Epithelial cell of prostate (primary cell): ENCODE measurements around the gene EMP3.

Source experiments
- DNase-seq: peaks from one replicate; pipeline ENCODE4 v3.0.0-alpha.2; 2011; ENCODE audit warnings: low read depth, low spot score
- H3K27ac ChIP-seq: fragments of 450-650 bp; 2 replicates; pipeline ENCODE4 v1.5.1; 2017; ENCODE audit warnings: mild to moderate bottlenecking

The EMP3 gene

DNA sequence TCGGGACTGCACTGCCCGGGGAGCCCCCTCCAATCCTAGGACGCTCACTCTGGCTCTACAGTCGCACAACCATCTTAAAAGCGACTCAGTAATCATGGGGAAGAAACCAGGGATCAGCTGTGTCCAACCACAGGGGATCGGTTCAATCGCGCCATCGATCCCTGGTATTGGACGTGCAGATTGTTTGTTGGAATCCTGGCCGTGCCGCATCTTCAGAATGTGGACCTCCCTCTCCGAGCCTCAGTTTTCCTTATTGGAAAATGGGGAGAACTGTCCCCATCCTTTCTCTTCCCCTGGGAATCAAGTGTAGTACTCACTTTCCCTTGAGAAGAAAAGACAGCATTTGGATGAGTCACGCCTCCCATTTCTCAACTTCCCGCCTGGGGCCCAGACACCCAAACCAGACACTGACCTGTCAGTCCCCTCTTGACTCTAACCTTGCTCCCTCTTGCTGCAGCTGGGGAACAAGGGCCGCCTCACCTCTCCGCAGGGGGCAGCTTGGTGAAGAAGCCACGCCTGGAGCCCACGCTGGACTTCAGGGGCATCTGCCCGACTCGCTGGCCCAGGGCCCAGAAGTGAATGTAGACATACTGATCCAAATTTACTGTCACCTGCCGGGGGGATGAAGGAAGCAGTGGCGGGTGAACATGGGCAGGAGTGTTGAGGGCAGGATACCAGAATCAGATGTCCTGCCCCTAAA is 17.6 kb downstream of the EMP3 start:
- no peak overlapping the region for H3K27ac ChIP-seq
- DNase-seq: no peak

DNA sequence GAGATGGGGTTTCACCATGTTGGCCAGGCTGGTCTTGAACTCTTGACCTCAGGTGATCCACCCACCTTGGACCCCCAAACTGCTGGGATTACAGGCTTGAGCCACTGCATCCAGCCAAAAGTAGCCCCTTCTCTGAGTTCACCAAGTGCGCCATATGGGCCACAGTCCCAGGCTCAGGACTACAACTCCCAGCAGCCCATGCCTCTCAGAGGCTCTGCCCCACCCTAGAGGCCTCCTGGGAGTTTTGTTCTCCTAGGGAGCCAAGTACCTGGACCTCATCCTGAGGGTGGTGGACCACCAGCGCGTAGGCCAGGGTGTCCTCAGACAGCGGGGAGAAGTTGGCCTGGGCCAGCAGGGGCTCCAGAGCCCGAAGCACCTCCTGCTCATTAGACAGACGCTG is 19.5 kb downstream of the EMP3 start:
- H3K27ac ChIP-seq: no peak overlapping the region
- DNase-seq: no peak

DNA sequence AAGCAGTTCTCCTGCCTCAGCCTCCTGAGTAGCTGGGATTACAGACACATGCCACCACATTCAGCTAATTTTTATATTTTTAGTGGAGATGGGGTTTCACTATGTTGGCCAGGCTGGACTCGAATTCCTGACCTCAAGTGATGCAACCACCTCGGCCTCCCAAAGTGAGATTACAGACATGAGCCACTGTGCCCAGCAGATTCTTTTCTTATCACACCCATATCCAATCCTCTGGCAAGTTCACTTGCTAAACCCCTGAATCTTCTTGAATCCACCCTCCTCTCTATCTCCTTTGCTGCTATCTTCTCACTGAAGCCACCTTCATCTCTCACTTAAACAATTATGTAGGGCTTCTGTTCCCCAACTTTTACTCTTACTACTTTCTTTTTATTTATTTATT is 20.8 kb downstream of the EMP3 start:
- no peak overlapping the region for H3K27ac ChIP-seq
- no peak for DNase-seq

DNA sequence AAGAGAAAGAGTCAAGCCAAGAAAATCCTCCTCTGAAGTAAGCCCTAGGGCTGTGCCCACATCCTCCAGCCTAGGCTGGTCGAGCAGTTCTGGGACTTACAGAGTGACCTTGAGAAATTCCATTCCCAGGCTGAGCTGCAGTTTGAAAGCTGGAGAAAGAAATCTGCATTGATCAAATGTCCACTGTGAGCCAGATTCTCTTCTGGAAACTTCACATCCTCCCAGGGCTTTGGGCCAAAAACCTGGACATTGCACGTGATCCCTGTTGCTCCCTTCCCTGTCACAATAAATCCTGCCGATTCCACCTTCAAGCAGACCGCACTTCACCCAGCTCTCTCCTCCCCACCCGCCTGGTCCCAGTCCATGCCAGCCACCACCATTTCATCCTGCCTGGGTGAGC is 22.7 kb downstream of the EMP3 start:
- H3K27ac ChIP-seq: no peak overlapping the region
- DNase-seq: no peak

DNA sequence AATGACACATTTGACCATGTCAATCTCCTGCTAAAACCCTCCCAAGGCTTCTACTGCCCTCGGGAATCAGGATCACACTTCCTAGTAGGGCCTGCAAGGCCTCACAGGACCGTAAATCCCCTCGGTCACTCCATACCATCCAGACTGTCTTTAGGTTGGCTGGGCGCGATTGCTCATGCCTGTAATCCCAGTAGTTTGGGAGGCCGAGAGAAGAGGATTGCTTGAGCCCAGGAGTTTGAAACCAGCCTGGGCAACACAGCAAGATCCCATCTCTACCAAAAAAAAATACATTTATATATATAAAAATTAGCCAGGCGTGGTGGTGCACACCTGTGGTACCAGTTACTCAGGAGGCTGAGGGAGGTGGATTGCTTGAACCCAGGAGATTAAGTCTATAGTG is 23.4 kb downstream of the EMP3 start:
- H3K27ac ChIP-seq: no peak overlapping the region
- DNase-seq: no peak

DNA sequence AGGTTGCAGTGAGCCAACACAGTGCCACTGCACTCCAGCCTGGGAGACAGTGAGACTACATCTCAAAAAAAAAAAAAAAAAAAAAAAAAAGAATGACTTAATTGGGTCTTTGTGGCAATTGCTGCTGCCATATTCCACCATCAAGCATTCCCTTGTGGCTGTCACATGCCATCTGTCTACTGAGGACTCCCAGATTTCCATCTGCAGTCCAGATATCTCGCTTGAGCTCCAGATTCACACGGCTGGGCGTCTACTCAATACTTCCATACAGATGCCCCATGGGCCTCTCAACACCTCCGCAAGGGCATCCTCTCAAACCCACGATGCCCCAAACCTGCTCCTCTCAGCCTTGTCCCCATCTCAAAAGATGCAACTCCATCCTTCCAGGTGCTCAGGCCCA is 25.5 kb downstream of the EMP3 start:
- H3K27ac ChIP-seq: no peak overlapping the region
- no peak for DNase-seq

DNA sequence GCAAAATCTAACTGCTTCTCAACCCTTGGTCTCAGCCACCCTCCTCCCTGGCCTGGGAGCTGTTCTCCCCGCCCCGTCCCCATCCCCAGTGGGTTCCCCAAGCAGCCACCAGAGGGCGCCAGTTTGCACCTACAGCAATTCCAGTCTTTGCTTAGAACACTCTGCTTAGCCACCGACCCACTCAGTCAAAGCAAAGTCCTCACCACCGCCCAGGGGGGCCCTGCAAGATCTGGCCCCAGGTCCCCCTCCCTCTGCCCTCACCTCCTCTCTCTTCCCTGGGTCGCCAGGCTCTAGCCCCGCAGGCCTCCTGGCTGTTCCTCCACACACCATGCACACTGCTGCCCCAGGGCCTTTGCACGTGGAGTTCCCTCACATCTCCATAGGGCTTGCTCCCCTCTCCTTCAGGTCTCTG is 26.0 kb downstream of the EMP3 start:
- H3K27ac ChIP-seq: no peak overlapping the region
- no peak for DNase-seq

DNA sequence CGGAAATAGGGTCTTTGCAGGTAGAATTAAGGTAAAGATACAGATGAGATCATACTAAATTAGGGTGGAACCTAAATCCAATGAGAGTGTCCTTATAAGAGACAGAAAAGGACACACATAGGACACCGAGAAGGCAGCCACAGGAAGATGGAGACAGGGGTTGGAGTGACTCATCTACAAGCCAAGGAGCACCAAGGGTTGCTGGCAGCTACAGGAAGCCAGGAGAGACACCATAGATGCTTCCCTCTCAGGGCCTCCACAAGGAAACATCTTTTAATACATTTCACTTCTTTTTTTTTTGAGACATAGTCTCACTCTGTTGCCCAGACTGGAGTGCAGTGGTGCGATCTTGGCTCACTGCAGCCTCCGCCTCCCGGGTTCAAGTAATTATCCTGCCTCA is 28.3 kb downstream of the EMP3 start:
- no peak overlapping the region for H3K27ac ChIP-seq
- DNase-seq: no peak

DNA sequence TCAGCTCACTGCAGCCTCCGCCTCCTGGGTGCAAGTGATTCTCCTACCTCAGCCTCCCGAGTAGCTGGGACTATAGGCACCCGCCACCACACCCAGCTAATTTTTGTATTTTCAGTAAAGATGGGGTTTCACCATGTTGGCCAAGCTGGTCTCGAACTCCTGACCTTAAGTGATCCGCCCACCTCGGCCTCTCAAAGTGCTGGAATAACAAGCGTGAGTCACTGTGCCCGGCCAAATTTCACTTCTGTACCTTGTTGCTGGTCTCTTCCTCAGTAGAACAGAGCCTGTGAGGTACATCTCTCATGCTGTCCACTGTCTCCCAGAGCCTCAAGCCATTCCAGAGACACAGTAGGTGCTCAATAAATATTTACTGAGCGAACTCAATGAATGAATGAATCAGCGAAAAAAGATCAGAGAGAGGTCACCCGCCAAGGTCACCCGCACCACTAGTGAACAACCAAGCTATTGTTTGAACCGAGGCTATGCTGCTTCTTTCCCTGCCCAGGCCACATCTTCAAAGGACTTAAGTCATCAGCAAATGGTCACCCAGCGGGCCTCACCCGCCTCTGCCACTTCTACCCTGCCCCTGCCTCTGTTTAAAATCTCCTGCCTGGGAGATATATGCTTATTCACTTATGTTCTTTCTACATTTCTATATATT is 29.1 kb downstream of the EMP3 start:
- H3K27ac ChIP-seq: no peak overlapping the region

DNA sequence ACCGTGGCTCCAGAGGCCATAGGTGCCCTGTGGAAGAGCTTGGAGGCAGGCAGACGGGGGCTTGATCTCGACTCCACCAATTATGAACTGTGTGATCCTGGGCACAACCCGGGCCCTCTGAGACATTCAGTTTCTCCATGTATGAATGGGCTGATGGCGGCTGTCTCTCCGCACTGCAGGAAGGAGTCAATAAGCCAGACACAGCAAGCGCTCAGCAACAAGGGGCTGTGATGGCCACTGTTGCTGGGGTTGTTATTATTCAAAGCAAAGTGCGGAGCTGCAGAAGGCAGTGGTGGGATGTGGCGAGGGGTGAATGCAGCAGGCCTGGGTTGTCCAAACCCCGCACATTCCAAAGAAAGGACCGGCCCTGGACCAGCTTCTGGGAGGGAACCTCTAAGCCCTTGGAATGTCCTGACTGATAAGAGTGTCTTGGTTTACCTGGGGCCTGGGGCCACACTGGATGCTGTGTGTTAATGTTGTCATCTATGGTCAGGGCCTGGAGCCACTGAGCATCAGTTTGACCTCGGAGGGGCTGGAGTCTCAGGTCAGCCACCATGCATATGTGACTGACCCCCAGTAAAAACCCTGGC is 30.1 kb downstream of the EMP3 start:
- DNase-seq: no peak
- no peak overlapping the region for H3K27ac ChIP-seq

More for the DNA sequence above, 29.1 kb downstream of the EMP3 start:
- DNase-seq: no peak

DNA sequence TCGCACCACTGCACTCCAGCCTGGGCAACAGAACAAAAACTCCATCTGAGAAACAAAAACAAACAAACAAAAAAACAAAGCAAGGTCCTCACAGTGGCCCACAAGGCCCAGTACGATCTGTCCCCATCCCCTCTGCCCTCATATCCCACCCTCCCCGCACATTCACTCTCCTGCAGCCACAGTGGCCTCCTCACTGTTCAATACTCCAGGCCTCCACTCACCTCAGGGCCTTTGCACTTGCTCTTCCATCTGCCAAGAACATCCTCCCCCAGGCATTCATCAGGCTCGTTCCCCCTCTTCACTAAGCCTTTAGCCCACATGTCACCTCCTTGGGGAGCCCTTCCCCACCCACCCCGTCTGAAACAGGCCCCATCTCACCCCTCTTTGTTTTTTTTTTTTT is 33.8 kb downstream of the EMP3 start:
- no peak overlapping the region for H3K27ac ChIP-seq
- no peak for DNase-seq

DNA sequence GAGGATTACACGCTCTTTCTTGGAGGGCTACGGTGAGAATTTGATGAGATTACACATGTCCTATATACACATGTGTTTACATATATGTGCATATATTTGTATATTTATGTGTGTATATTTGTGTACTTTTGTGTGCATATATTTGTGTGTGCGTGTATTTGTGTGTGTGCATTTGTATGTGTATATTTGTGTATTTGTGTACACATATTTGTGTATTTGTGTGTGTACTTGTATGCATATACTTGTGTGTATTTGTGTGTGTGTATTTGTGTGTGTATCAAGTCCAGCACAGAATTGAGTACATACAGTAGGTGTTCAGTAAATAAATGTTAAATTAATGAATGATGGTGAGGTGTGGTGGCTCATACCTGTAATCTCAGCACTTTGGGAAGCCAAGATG is 36.6 kb downstream of the EMP3 start:
- DNase-seq: no peak
- no peak overlapping the region for H3K27ac ChIP-seq

DNA sequence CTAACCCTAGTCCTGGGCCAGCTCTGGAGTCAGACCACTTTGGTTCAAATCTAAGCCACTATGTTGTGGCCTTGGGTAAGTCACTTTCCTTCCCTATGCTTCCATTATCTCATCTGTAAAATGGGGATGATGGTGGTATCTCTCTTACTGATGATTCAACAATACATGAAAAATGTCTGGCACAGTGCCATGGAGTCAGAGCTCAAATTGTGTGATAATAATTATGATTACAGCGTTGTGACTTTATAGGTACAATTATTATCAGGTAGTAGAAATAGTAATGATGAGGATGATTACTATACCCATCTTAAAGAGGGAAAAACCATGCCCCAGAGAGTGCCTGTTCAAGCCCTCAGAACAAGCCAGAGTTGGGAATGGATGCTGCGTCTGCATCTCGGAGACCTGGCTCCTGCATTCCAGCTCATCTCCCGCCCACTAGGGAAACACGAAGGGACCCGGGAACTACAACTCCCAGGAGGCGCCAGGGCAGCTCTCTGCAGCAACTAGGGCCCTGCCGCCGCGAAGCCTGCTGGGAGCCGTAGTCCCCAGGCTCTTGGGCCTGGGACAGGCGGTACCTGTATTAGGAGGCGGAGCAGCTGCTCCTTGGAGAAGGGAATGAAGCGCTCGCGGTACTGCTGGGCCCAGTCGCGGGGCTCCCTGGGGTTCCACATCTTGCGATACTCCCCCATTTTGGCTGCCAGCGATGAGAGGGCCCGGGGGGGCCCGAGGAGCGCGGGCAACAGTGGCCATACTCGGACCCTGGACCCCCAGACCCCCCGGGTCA is 37.6 kb downstream of the EMP3 start:
- peak overlapping the region; percentile 51 for H3K27ac ChIP-seq
- DNase-seq: peak; percentile 85

DNA sequence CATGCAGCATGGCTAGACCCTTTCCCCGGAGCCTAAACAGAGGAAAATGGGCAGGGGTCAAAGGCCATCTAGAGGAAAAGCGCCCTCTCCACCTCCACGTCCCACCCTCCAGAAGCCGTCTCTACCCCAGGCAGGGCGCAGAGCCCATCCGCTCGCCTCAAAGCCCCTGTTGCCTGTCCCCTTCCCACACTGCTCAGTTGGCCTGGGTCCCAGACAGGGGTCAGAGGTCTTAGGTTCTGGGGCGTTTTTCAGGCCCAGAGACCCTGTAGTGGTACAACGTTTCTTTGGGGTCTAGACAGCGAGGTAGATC is 38.1 kb downstream of the EMP3 start:
- peak overlapping the region; percentile 51 for H3K27ac ChIP-seq
- DNase-seq: no peak

DNA sequence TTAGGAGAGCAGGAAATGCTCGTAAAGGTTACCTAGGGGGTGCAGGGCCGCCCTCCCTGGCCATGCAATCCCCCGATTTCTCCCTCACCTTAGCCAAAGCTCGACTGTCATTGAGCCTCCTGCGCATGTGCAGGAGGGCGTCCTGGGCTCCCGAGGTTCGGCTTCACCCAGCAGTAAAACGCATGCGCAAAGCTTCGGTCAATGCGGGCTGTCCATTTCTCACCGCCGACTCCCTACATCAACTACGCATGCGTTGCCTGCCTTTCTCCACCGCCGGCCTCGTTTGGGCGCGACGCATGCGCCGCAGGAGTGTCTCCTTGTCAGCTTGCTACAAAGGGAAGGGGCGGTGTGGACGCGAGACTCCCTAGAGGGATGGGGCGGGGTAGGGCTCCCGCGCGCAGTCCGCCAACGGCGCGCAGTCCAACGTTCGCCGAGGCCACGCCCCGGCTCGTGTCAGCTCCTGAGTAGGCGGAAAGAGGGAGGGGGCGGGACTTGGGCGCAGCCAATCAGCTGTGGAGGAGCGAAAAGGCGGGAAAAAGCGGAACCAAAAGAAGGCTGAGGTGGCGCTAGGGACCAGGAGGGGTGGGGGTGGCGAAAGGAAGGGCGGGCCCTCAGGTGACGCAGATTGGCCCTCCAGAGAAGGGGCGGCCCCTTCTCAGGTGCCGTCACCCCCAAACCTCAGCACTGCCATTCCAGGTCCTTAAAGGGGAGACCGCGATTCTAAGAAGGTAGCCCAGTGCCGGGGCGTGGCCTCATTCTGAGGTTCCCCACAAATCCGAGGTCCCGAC is 38.7 kb downstream of the EMP3 start, which contains the start of the genes SYNGR4 and TMEM143:
TSS of gene SYNGR4 (plus strand) at position 558 of the 788 bp plus-strand sequence. CDS start 1,476 bp downstream, outside the sequence.
TSS of gene TMEM143 (minus strand) at position 131 of the 788 bp plus-strand sequence. CDS start at position 111, 20 bp downstream.
- peak; percentile 94 for DNase-seq
- H3K27ac ChIP-seq: peak within 1 kb of the TSS; percentile 51

DNA sequence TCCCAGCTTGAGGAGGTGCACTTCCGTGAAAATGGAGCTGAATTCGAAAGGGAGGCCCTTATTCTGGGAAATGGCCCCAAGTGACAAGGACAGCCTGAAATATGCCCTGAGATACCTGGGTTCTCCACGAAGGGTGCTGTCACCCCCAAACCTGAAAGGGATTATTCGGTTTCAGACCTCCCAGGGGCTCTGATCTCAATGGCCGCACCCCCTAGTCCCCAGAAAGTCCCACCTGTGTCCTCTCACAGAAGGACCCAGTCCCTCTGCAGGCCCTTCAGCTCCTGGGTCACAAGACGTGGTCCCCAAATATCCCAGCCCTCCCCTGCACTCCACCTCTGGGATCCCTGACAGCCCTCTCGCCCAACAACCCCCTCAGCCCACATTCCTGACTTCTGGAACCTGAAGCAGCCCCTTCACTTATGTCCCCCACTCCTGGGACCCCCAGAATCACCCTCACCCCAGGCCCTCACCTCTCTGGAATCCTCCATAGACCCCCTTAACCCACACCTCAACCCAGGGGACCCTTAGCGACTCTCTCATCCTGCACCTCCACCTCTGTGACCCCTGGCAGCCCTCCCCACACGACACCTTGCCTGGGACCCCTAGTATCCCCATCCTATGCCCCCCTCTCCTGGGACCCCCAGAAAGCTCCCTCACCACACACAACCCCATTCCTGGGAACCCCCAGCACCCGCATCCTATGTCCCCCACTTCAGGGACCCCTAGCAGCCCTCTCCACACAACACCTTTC is 39.4 kb downstream of the EMP3 start:
- H3K27ac ChIP-seq: no peak overlapping the region
- no peak for DNase-seq

DNA sequence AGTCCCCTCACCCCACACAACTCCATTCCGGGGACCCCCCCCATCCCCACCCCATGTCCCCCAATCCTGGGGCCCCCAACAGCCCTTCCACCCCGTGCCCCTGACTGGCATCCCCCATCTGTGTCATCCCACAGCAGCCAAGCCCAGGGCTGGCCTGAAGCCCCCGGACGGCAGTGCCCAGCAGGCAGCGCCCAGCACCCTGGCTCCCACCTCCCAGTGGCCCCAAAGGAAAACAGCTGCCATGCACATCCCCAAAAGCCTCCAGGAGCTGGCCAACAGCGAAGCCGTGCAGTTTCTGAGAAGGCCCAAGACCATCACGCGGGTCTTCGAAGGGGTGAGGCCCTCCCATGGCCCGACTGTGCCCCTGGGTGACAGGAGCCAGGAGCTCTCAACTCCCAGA is 40.2 kb downstream of the EMP3 start:
- no peak overlapping the region for H3K27ac ChIP-seq
- no peak for DNase-seq

DNA sequence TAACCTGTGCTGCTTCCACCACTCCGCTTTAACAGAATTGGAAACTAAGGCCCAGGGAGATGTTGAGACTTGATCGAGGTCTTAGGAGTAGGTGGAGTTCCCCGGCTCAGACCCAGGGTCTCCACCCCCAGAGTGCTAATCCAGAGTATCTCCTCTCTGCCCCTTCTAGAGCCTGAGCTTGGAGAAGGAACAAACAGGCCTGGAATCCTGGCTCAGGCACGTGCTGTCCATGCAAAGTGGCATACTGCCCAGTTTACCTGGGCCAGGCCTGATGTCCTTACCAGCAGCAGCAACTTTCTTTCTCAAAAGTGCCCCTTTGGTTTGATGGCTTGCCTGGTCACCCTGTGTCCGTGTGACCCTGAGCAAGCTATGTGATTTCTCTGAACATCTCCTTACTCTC is 42.5 kb downstream of the EMP3 start:
- DNase-seq: no peak
- no peak overlapping the region for H3K27ac ChIP-seq

DNA sequence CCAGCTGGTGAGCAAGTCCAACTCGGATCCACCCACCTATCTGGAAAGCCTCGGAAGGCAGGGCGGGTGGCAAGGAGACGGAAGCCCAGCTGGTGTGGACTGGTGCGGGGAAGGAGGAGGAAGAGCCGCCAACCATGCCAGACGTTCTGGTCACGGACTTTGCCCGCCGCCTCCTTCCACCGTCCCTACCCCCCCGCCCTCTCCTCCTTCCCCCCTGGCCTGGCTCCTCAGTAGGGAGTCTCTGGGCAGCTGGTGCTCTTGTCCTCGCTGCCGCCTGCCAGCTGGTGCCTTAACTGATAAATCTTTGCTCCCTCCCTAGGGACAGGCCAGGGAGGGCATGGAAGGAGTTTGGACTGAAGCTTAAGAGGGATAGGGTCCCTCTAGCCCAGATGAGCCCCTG is 43.6 kb downstream of the EMP3 start:
- no peak for DNase-seq
- H3K27ac ChIP-seq: no peak overlapping the region
